ENCODE results near the gene ASTN2.

Gene ASTN2

GRCh38 chr9:117413346-117414219 lies 1.3 kb downstream of the ASTN2 start:
- DNase-seq (ENCODE audit: low read depth in 2 of 2): no peak

DNA sequence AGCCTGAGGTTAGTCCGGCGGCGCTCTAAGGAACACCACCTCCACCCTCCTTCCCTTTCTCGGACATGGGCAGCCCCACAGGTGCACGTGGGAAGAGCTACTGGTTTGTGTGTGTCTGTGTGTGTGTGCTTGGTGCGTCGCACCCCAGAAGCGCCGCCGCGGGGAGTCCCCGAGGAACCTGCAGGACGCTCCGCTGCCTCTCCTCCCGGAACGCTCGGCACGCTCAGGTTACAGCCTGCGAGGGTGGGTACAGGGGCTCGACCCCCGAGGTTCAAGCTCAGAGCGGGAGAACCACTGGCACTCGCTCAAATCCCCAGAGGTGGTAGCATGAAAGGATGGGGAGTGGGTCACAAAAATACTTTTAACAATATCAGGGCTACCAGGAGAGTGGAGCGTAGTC lies 2.0 kb downstream of the ASTN2 start:
- DNase-seq (ENCODE audit: low read depth in 2 of 2): no peak

GRCh38 chr9:117412006-117412715 lies 2.7 kb downstream of the ASTN2 start:
- DNase-seq (ENCODE audit: low read depth in 2 of 2): no peak

- DNase-seq (ENCODE audit: low read depth in 2 of 2): no peak
Measured at GRCh38 chr9:117411547-117411946, 3.3 kb downstream of the ASTN2 start.

- DNase-seq (ENCODE audit: low read depth in 2 of 2): no peak
Measured at GRCh38 chr9:117409321-117409720, 5.5 kb downstream of the ASTN2 start.

DNA sequence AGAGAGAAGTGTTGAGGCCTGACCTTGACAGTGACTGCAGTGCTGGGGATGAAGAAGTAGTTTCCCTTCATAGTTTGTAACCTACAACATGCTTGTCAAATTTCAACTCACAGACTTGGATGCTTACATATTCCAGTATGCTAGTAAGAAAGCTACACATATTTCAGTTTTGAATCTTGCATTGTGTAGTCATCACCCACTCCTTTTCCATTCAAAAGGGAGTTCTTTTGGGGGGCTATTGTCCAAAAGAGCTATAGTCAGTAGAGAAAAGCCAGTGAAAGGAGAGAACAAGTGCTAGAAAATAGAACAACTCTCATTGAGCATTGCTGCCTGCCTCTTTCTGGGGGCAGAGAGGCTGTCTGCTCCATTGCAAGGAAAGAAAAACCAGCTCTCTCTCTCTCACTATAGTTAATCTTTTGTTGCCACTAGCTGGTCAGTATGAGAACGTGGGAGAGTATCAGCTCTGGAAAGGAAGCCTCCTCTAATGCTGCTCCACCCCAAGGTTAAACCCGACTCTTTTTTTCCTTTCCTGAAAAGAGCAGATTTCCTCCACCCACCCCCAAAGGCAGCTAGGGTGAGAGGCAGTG lies 7.3 kb downstream of the ASTN2 start:
- DNase-seq (ENCODE audit: low read depth in 2 of 2): no peak

- no peak for DNase-seq (ENCODE audit: low read depth in 2 of 2)
Measured at GRCh38 chr9:117405950-117406705, 8.7 kb downstream of the ASTN2 start.

GRCh38 chr9:117403848-117404247 lies 11.0 kb downstream of the ASTN2 start:
- no peak for DNase-seq (ENCODE audit: low read depth in 2 of 2)

- no peak for DNase-seq (ENCODE audit: low read depth in 2 of 2)
Measured at GRCh38 chr9:117403403-117403811, 11.4 kb downstream of the ASTN2 start.

- DNase-seq (ENCODE audit: low read depth in 2 of 2): no peak
Measured at GRCh38 chr9:117400171-117400570, 14.7 kb downstream of the ASTN2 start.

- DNase-seq (ENCODE audit: low read depth in 2 of 2): no peak
Measured at GRCh38 chr9:117395151-117395650, 19.7 kb downstream of the ASTN2 start.

DNA sequence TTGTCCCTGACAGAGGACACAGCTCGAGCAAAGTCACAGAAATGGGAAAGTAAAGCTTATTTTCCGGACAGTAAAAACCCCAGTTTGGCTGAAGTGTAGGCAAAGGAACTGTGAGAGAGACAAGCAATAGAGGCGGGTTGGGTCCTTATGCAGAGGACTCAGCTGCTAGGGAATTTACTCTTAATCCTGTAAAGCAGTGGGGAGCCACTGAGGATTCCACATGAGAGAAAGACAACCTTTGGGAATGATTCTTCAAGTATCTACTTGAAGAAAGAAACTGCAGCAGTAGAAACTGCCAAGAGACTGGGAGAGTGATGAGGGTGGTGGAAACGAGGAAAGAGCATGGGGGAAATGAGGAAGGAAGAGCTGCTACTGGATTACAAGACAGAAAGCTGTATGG lies 20.2 kb downstream of the ASTN2 start:
- DNase-seq (ENCODE audit: low read depth in 2 of 2): no peak

DNA sequence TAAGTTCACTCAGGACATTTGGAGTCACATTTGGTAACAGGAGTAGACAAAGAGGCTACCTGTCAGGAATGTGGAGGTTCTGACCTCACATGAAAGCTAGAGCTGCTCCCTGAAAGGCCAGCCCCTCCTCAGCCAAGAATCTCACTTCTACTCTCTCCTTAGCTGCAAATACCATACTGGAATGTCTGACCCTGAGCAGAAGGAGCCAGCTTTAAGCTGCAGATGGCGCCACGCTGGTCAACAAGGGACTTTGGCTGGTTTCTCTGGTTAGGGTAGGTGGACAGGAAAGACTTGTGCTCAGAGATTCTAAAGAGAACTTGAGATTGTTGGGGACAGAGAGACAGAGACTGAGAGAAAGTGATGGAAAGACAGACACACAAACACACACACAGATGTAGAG lies 21.9 kb downstream of the ASTN2 start:
- no peak for DNase-seq (ENCODE audit: low read depth in 2 of 2)

- no peak for DNase-seq (ENCODE audit: low read depth in 2 of 2)
Measured at GRCh38 chr9:117387422-117387821, 27.4 kb downstream of the ASTN2 start.

DNA sequence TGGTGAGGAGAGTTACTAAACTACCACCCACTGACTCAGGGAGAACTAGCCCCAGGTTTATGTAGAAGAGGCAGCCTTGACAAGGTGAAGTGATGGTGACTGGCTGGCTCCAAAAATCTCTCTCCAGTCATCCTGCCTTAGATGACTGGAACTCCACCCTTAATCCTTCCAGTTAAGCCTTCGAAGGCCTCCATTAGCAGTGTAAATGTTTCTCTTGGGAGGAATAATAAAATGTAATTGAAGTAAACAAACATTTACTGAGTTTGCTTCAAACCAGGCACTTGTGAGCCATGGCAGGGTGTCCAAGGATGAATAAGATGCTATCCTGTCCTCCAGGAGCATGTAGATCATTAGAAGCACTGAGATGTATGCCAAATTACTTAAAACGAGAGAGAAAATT lies 35.5 kb downstream of the ASTN2 start:
- DNase-seq (ENCODE audit: low read depth in 2 of 2): no peak

DNA sequence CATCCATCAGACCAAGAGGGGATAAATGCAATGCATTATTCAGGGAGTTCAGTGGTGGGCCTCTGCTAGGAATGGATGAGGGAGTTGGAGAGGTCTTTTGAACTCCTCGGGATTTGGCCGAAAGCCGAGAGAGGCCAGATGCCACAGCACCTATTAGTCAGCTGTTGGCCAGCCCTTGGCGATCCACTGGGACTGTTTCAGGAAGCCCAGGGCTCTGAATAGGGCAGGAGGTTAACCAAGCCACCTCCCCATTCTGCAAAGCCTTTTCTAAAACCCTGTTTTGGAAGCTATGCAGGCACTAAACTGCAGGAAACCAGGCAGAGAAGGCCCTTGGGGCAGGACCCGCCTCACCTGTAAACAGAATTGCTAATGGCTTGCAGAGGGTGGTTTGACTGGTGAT lies 37.8 kb downstream of the ASTN2 start:
- no peak for DNase-seq (ENCODE audit: low read depth in 2 of 2)

GRCh38 chr9:117375956-117376355 lies 38.9 kb downstream of the ASTN2 start:
- DNase-seq (ENCODE audit: low read depth in 2 of 2): no peak

DNA sequence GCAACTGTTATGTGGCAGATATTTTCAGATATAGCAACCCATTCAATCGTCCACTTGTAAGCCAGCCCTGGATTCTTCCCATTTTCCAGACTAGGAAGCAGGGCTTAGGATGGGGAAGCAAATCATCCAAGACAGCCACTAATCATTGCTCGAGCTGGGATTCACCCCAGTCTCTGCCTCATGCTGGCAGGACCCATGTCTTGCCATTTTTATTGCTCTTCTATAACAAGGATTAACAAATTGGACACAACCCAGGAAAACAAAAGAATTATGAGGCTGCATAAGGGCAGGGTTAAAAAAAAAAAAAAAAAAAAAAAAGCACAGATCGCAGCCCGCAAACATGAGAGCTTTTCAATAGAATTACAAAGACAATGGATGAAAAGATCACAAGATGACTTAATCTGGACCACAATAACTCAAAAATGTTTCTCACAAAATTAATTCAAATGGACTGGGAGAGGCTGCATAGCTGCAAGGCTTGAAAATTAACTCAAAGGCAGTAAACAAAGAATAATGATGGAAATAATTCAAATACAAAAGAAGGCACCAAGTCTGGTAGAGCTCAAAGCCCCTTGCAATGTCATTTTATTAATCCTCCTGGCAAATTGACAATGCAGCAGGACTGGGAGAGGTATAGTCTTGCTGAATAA lies 40.7 kb downstream of the ASTN2 start:
- DNase-seq (ENCODE audit: low read depth in 2 of 2): no peak

GRCh38 chr9:117368684-117369230 lies 46.1 kb downstream of the ASTN2 start:
- DNase-seq (ENCODE audit: low read depth in 2 of 2): no peak

DNA sequence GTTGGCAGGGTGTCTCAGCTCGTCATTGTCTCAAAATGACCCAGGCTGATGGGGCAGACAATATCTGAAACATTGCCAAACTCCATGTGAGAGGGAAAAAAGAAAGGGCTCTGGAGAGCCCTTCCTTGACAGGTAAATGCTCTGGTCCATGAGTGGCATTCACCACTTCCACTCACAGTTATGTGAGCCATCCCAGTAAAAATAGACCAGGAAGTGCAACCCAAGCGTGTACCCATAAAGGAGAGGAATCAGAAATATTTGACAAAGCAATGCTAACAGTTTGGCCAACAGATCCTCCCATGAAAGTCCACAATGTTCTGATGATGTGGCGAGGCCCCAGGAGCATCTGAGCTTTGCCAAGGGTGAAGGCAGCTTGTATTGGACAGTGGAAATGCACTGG lies 49.4 kb downstream of the ASTN2 start:
- DNase-seq (ENCODE audit: low read depth in 2 of 2): no peak

DNA sequence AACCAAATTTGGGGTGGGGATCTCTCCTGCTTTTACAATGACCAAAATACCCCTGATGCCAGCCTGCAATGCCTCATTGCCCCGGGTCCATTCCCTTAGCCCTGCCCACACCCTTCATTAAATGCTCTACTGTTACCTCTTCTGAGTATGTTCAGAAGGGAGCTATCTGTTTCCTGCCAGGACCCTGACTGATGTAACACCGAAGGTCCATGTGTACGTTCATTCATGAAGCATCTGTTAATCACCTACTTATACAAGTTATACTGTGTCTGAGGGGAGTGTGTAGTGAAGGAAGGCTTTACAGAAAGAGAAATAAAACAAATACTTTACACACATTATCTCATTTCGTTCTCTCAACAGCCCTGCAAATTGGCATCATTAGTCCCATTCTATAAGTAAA lies 51.9 kb downstream of the ASTN2 start:
- DNase-seq (ENCODE audit: low read depth in 2 of 2): no peak
